GM19240 (cell line): Measurements from ENCODE around the gene DDX42.

Source experiments
- DNase-seq: peaks from one replicate; pipeline ENCODE4 v3.0.0; 2011; ENCODE audit warnings: low spot score; ENCODE audit not compliant: insufficient read length

The DDX42 gene

DNA sequence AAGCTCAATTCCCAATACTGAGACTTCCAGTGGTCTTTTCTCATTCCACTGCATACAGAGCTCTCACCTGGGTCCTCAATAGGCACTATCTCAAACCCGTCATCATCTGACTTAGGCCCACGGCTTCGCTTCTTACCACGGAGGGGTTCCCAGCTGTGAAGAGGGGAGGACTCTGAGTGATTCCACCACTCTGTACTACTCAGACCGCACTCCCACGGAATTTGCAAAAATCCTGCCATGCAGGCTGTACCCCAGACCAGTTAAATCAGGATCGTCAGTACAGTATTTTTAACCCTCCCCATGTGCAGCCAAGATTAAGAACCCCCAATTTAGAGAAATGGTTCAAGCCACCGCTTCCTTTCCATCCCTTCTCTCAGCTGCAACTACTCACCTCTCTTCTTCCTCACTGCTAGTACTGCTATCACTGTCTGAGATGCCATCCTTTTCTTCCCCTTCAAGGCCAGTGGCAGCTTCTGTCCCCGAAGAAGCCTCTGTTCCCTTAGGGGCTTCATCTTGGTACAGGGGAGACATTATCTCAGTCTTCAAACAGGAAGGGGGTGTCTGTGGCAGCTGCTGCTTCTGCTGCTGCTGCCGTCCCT lies 47.1 kb downstream of the DDX42 start:
- no peak for DNase-seq

GRCh38 chr17:63821804-63822203 lies 47.8 kb downstream of the DDX42 start:
- no peak for DNase-seq

DNA sequence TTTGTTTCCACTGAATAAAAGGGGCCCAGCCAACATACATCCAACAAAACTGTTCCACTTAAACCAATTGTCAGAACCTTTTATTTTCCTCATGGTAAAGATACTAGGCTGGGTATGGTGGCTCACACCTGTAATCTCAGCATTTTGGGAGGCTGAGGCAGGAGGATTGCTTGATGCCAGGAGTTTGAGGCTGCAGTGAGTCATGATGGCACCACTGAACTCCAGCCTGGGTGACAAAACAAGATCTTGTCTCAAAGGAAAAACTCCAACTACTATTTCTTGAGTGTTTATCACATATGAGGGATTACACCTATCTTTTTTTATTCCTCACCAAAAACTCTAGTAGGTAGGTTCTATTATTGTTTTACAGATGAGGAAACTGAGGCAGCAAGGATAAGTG lies 48.6 kb downstream of the DDX42 start:
- no peak for DNase-seq

DNA sequence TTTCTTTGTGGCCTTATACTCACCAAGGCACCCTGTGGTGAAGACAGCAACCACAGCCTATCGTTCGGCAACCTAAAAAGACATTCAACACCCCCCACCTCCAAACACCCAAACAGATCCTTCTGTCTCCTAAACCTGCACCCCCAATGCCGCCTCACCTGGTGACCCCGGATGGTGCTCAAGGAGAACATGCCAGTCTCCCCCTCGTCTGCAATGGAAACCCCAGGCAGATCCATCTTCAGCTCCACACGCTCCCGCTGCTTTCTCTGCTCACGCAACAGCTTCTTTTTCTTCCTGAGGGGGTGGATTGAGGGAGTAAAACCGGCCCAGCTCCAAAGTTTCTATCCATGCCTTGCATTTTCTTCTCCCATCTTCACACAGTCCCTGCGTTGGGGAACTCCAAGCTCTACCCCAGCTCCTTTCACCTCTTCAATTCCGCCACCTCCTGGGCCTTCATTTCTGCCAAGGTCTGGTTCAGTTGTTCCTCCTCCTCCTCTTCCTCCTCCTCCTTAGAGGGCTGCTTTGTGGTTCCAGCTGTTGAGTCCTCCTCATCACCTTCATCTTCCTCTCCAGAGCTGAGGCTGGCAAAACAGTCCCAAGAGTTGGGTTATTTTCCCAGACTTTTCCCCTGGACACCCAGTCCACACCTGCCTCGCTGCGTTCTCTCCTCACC lies 49.8 kb downstream of the DDX42 start:
- DNase-seq = no peak

- DNase-seq = no peak
Observed at GRCh38 chr17:63824362-63824761, 50.4 kb downstream of the DDX42 start.

GRCh38 chr17:63826468-63827001 lies 52.6 kb downstream of the DDX42 start:
- no peak for DNase-seq

- DNase-seq = peak; percentile 86
Observed at GRCh38 chr17:63827002-63827800, 53.2 kb downstream of the DDX42 start, which contains the start of the genes FTSJ3 and PSMC5. TSS of gene FTSJ3 (minus strand) at chr17:63827663. CDS start at chr17:63826902, 761 bp downstream. TSS of gene PSMC5 (plus strand) at chr17:63827431. CDS start at chr17:63827491, 60 bp downstream.

DNA sequence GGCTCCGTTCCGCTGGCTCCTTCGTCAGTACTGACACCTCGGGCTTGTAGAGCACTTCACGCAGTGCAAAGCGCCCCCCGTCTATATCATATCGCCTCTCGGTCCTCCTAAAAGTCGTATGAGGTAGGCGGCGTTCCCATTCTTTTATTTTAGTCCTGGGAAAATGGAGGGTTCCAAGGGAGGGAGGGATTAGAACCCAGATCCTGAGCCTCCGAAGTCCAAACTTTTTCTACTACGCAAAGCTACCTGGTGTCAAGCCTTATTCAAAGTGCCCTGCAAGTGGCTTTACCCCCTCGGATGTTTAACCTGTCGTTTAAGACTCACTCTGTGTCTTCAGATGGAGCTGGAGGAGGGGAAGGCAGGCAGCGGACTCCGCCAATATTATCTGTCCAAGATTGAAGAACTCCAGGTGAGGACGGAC lies 53.8 kb downstream of the DDX42 start:
- DNase-seq = no peak

DNA sequence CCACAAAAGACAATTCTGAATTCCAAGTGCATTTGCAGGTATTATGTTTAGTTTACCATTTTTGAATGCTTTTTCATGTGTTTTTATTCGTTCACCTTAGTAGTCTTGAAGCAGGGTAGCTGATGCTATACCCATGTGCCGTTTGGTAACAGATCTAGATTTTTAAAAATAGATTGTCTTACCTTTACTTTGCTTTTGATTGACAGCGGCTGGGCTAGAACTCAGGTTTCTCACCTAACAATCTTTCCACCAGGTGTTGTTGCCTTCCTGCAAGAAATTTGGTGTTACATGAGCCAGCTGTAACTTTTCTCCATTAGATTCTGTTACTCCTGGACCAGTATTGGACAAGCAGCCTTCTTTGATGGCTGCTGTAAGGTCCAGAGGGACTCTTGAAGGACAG lies 55.0 kb downstream of the DDX42 start:
- DNase-seq = no peak

DNA sequence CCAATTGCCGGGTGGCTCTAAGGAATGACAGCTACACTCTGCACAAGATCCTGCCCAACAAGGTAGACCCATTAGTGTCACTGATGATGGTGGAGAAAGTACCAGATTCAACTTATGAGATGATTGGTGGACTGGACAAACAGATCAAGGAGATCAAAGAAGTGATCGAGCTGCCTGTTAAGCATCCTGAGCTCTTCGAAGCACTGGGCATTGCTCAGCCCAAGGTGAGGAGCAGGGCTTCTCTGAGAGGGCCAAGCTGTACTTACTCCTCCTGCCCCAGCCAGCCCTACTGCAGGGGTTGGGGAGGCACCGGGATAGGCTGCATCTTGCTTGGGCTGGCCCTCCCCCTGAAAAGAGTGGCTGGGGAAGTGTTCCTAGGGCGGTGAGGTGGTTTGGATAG lies 56.3 kb downstream of the DDX42 start:
- DNase-seq = no peak

DNA sequence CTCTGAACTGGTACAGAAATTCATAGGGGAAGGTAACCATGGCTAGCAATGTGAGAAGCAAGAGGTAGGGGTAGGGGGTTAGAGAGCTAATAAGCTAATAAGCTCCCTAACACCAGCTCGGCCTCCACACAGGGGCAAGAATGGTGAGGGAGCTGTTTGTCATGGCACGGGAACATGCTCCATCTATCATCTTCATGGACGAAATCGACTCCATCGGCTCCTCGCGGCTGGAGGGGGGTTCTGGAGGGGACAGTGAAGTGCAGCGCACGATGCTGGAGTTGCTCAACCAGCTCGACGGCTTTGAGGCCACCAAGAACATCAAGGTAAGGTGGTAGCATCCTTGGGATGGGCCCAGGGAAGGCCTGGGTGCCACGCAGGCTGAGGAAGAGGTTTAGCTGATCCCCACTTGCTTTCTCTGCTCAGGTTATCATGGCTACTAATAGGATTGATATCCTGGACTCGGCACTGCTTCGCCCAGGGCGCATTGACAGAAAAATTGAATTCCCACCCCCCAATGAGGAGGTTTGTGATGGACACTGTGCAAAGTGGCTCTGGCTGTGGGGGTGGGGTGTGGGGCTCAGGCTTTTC lies 57.0 kb downstream of the DDX42 start:
- DNase-seq = no peak

- DNase-seq = no peak
Observed at GRCh38 chr17:63831505-63831904, 57.5 kb downstream of the DDX42 start.

- no peak for DNase-seq
Observed at GRCh38 chr17:63832014-63832413, 58.0 kb downstream of the DDX42 start.

- DNase-seq = no peak
Observed at GRCh38 chr17:63832455-63832854, 58.5 kb downstream of the DDX42 start.

DNA sequence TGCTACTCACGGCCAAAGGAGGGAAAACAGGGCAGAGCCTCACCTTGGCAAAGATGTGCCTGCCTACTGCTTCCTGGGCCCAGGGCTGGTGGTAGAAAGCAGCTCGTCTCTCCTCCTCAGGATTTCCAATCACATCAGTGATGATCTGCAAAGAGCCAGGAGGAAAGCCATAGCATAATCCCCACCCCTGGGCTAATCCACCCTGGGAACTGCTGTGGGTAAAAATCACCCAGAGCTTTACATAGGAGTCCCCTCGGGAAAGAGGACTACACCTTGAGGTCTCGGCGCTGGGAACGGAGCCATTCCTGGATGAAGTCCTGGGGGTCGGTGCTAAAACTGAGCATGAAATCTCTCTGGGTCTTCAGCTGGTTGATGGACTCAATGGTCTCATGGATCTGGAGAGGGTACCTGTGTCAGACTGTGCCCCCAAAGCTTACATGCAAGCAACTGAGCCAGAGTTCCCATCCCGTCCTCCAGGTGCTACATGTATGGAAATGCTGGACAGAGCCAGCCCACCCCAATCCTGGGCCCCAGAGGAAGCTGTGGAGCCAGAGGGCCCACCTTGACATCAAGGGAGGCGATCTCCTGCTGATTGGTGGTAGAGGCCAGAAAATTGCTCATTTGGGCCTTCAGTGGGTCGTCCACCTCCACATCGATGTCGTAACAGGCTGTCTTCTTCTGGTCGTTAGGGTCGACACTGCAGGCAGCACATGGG lies 59.2 kb downstream of the DDX42 start:
- no peak for DNase-seq

DNA sequence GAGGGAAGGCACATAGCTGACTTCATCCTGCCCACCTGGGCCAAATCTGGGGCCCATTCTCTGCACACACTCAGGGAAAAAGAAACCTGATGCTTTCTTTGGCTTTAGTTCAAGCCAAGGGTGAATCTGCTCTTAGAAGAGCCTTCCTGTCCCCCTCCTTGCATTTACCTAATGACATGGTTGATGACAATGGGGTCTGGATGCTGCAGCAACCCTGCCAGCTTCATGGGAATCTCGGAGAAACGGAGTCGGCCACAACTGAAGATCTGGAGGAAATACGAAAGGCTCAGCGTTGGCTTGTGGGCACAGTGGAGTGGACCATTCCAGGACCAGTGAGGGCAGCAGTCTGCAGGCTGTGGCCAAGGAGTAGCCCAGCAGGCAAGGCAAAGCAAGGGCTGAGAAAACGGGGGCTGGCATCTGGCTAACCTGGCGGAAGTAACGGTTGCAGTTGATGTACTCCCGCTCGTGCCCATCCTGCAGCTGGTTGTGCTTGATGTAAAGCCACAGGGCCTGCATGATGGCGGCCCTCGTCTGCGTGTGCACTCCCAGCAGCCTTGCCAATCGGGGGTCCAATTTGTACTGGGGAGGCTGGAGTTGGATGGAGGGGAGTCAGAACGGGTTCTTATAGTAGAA lies 59.9 kb downstream of the DDX42 start:
- DNase-seq = no peak

GRCh38 chr17:63834431-63835166 lies 60.6 kb downstream of the DDX42 start:
- peak; percentile 18 for DNase-seq

DNA sequence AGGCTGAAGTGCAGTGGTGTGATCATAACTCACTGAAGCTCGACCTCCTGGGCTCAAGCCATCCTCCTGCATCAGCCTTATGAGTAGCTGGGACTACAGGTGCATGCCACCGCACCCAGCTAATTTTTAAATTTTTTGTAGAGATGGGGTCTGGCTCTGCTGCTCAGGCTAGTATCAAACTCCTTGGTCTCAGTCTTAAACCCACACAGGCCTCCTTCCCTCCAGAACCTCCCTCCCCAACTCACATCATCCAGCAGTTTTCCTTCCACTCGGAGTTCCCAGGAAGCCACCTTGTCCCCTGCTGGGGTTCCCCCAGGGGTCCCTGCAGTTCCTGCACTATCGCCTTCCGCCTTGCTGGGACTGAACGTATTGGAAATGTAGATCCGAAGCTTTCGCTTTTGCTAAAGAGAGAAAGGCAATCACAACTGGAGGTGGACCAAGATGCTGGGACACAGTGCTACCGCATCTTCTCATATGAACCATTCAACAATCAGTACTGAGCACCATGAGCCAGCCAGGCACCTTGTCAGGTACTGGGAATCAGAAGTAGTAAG lies 61.3 kb downstream of the DDX42 start:
- DNase-seq = no peak

DNA sequence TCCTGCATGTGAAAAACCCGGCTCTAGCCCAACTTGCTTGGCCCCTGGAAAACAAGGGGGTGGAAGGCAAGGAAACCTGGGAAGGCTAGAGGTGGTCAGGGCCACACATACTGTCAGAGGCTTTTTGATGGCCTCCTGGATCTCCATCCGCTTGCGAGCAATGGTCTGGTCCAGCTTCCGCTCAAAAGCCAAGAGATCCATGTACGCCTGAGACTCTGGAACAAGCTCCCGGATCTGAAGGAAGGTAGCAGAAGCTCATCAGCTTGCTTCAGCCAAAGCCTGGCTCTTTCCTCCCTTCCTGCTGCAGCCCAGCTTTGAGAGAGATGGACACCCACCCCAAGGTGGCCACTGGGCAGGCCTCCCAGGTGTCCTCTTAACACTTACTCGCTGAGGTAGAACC lies 62.8 kb downstream of the DDX42 start:
- no peak for DNase-seq

DNA sequence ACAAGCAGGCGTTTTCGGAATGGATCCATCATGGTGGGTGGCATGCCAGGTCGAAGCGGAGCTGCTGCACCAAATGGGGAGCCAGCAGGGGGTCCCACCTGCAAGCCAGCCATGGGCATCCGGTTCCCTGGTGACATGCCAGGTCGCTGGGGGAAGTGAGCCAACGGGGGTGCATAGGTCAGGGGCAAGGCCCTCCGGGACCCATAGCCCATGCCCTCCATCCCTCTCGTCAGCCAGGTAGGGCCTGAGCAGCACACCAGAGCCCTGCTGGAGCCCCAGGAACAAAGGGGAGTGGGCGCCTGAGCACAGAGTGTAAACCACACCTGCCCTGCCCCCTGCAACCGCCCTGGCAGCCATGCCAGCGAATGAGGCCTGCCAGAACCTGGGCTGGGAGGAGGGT lies 63.5 kb downstream of the DDX42 start:
- DNase-seq = no peak
